ENCODE measurements around the gene NTM. TPM values are rescaled to one million over a fixed set of nuclear protein-coding genes. Genes with fewer than 3 reads are reported as not detected.

Gene NTM
- total RNA-seq, 4 donors from 2014 or later: 1.4 to 5.7 TPM; not detected in 2

GRCh38 chr11:132111316-132111715 lies 740.9 kb downstream of the NTM start:
- H3K9me3 ChIP-seq: no peaks in the 10 kb centered on the region
- no peak for DNase-seq
- no peaks in the 10 kb centered on the region for H3K27me3 ChIP-seq
- H3K36me3 ChIP-seq: no peaks in the 10 kb centered on the region
- H3K4me1 ChIP-seq: no peaks in the 10 kb centered on the region
- intact Hi-C loops (cut with DNase I; ENCODE audit: low total_unique reads): no loop called here
- H3K27ac ChIP-seq: no peak overlapping the region
- TF ChIP-seq POLR2A (IDR thresholded peaks at IDR 0.05) (no peak), CTCF (IDR thresholded peaks at IDR 0.05) (no peak)
- H3K4me3 ChIP-seq: no peak overlapping the region

GRCh38 chr11:132111838-132112237 lies 741.4 kb downstream of the NTM start:
- H3K4me1 ChIP-seq: no peaks in the 10 kb centered on the region
- no peaks in the 10 kb centered on the region for H3K27me3 ChIP-seq
- TF ChIP-seq CTCF (IDR thresholded peaks at IDR 0.05) (no peak), POLR2A (IDR thresholded peaks at IDR 0.05) (no peak)
- no peak overlapping the region for H3K27ac ChIP-seq
- H3K4me3 ChIP-seq: no peak overlapping the region
- no peaks in the 10 kb centered on the region for H3K9me3 ChIP-seq
- no peaks in the 10 kb centered on the region for H3K36me3 ChIP-seq
- DNase-seq: no peak
- intact Hi-C loops (cut with DNase I; ENCODE audit: low total_unique reads): no loop called here

- Histone ChIP-seq H3K4me1 (no peaks in the 10 kb centered on the region), H3K27ac (no peak overlapping the region), H3K36me3 (no peaks in the 10 kb centered on the region), H3K9me3 (no peaks in the 10 kb centered on the region), H3K4me3 (no peak overlapping the region), H3K27me3 (no peaks in the 10 kb centered on the region)
- no peak for TF ChIP-seq POLR2A (IDR thresholded peaks at IDR 0.05)
- no peak for DNase-seq
- intact Hi-C loops (cut with DNase I; ENCODE audit: low total_unique reads): no loop called here
These were observed 742.4 kb downstream of the NTM start for GRCh38 chr11:132112846-132113245.

- no peak for TF ChIP-seq POLR2A (IDR thresholded peaks at IDR 0.05)
- no peak for TF ChIP-seq CTCF (IDR thresholded peaks at IDR 0.05)
- Histone ChIP-seq H3K27ac (no peak overlapping the region), H3K4me3 (no peak overlapping the region), H3K4me1 (no peaks in the 10 kb centered on the region), H3K27me3 (no peaks in the 10 kb centered on the region), H3K9me3 (no peaks in the 10 kb centered on the region), H3K36me3 (no peaks in the 10 kb centered on the region)
- intact Hi-C loops (cut with DNase I; ENCODE audit: low total_unique reads): no loop called here
- DNase-seq: no peak
These were observed 743.8 kb downstream of the NTM start for GRCh38 chr11:132114185-132114584.

- no peaks in the 10 kb centered on the region for H3K9me3 ChIP-seq
- no peaks in the 10 kb centered on the region for H3K36me3 ChIP-seq
- DNase-seq: no peak
- H3K27ac ChIP-seq: no peak overlapping the region
- TF ChIP-seq CTCF (IDR thresholded peaks at IDR 0.05) (no peak), POLR2A (IDR thresholded peaks at IDR 0.05) (no peak)
- no peaks in the 10 kb centered on the region for H3K4me1 ChIP-seq
- H3K4me3 ChIP-seq: no peak overlapping the region
- H3K27me3 ChIP-seq: no peaks in the 10 kb centered on the region
- intact Hi-C loops (cut with DNase I; ENCODE audit: low total_unique reads): no loop called here
These were observed 744.3 kb downstream of the NTM start for GRCh38 chr11:132114743-132115142.

GRCh38 chr11:132115454-132115853 lies 745.0 kb downstream of the NTM start:
- intact Hi-C loops (cut with DNase I; ENCODE audit: low total_unique reads): no loop called here
- no peak overlapping the region for H3K27ac ChIP-seq
- H3K9me3 ChIP-seq: no peaks in the 10 kb centered on the region
- H3K4me1 ChIP-seq: no peaks in the 10 kb centered on the region
- H3K4me3 ChIP-seq: no peak overlapping the region
- no peaks in the 10 kb centered on the region for H3K27me3 ChIP-seq
- no peak for TF ChIP-seq POLR2A (IDR thresholded peaks at IDR 0.05)
- TF ChIP-seq CTCF (IDR thresholded peaks at IDR 0.05): no peak
- DNase-seq: no peak
- no peaks in the 10 kb centered on the region for H3K36me3 ChIP-seq

All from uterus (tissue), 4 donors.